GM19463 (cell line): Measurements from ENCODE around the gene CIAO3.

Experiments
- ATAC-seq: cut with Tn5 transposase; IDR thresholded peaks from one replicate; pipeline ENCODE4 v1.9.1; 2021; ENCODE audit warnings: mild to moderate bottlenecking, moderate library complexity; ENCODE audit not compliant: unreplicated experiment

The CIAO3 gene

DNA sequence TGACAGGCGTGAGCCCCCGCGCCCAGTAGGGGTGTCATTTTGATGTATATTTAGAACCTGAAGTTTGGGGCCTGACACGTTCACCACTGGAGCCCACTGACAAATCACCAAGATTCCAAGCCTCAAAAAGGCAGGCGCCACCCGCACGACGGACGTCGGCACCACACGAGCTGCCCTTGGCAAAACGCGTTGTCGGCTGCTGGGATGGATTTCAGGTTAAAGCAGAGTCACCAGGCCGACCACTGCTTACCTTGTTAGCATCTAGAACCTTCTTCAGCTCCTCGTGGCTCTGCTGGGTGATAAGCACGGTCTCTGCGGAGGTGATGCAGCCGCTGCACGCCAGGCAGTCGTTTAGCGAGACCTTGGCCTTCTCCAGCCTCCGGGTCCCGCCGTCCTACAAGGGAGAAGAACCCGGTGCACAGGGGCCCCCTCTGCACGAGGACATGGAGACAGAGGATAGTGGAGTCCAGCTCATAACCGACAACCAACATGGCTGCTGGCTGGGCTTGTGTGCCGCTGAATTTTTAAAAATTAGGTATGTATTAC, 3.8 kb downstream of the CIAO3 start:
- no peak for ATAC-seq

GRCh38 chr16:735982-736453, 4.8 kb downstream of the CIAO3 start:
- no peak for ATAC-seq

DNA sequence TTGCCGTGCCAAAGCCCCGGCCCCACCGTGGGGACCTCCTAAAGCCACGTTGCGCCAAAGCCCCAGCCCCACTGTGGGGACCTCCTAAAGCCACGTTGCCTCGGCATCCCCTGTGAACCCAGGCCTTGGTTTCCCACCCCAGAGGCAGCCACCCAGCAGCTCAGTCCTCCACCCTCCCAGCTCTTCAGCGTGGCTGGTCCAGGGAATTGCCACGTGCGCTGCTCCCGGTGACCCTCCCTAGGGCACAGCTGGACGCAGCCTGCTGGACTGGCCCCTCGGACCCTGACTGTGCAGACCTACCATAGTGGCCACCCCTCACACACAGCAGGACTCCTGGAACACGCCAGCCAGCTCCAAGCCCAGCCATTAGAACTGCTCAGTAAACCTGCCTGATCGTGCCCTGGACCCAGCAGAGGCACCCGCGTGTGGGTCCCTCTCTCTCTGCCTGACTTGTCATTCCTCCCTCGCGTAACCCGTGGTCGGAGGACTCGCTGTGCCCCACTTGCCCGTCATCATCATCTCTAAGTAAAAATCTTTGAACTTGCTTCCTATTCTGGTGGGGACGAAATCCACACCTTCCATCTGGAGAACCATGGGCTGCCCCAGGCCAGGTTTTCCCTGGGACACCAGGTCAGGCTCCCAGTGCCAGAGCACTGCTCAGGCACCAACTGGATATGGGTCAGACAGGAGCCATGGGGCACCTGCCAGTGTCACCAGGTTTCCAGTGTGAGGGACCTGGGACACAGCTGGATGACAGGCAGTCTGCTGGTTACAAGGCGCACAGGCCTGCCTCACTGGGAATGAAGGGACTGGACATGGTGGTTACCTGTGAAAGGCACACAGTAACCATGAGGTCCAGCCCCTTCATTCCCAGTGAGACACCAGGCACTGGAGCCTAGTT, 5.6 kb downstream of the CIAO3 start:
- no peak for ATAC-seq

- ATAC-seq, result no peak
Observed at GRCh38 chr16:734208-734980, 6.4 kb downstream of the CIAO3 start.

GRCh38 chr16:733382-734207, 7.2 kb downstream of the CIAO3 start:
- no peak for ATAC-seq

DNA sequence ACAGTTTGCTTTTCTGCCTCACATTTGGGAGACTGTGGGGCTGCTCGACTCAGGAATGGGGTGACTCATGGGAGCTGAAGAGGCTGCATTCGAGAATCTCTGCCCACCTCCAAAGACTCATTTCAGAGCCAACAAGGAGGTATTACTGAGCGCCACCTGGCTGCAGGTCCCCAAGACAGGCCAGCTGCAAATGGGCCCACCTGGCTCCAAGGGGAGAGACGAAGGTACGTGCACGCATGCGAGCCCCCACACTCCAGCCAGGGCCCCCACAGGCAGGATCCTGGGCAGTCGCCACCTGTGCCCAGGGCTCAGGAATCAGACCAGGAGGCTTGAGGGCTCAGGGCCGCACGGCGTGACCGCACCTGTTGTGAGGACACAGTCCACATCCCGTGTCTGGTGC, 7.9 kb downstream of the CIAO3 start:
- no peak for ATAC-seq

DNA sequence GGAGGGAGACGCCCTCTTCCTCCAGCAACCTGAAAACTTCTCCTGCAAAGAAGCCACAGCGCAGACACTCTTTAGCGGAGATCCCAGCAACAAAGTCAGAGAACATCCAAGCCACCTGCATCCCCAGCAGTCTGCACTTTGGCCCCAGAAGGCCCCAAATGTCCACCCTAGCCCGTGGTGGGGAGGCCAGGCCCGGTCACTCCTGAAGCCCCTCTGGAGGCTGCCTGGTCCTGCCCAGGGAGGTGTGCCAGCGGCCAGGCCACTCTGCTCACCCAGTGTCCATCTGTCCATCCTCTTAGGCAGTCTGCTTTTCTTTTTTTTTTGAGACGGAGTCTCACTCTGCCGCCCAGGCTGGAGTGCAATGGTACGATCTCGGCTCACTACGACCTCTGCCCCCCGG, 8.5 kb downstream of the CIAO3 start:
- no peak for ATAC-seq

GRCh38 chr16:730666-731509, 9.9 kb downstream of the CIAO3 start:
- no peak for ATAC-seq

- ATAC-seq, result no peak
Observed at GRCh38 chr16:729768-730665, 10.8 kb downstream of the CIAO3 start.

DNA sequence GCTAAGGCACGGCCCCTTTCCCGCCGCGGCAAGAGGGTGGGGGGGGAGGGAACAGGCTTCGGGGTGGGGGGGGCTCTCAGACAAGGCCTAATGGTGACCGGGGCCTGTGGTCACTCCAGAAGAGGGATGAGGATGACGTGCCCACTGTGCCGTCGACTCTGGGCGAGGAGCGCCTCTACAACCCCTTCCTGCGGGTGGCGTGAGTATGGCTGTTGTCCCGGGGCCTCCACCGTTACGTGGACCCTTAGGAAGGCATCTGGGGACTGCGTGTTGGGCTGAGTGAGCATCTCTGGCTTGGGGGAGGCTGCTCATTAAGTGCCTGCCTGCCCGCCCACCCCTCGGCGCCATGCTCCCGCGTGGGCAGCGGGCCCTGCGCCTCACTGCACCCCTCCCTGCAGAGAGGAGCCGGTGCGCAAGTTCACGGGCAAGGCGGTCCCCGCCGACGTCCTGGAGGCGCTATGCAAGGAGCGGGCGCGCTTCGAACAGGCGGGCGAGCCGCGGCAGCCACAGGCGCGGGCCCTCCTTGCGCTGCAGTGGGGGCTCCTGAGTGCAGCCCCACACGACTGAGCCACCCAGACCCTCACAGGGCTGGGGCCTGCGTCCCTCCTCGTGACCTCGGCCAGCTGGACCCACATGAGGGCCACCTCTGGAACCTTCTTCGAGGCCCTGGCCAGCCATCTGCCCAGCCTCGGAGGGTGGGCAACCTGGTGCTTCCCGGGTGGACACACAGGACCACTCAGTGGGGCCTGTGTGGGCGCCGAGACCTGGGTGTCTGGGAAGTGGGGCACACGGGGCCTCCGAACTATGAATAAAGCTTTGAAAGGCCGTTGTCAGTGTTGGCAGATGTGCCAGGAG, 11.7 kb downstream of the CIAO3 start:
- ATAC-seq, result no peak

- peak; percentile 45 for ATAC-seq
Observed at GRCh38 chr16:728131-728889, 12.5 kb downstream of the CIAO3 start.

- ATAC-seq, result no peak
Observed at GRCh38 chr16:727291-727977, 13.4 kb downstream of the CIAO3 start.

- no peak for ATAC-seq
Observed at GRCh38 chr16:726438-727290, 14.1 kb downstream of the CIAO3 start, which contains the start of the genes CCDC78 and HAGHL. Gene CCDC78 (minus strand): TSS chr16:726443. CDS start chr16:726367, 76 bp downstream. Gene HAGHL (plus strand): TSS chr16:727106. CDS start chr16:727510, 404 bp downstream.

DNA sequence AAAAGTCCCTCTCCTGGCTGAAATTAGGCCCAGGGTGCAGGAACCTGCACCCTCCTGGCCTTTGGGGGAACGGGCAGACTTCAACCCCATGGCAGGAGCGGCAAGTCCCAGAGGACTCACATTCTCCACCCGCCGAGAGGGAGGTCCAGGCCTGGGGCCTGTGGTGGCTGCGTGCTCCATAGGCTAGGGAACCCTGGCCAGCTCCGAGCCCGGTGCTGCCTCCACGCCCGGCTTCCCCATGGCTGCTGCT, 14.7 kb downstream of the CIAO3 start:
- ATAC-seq, result no peak

DNA sequence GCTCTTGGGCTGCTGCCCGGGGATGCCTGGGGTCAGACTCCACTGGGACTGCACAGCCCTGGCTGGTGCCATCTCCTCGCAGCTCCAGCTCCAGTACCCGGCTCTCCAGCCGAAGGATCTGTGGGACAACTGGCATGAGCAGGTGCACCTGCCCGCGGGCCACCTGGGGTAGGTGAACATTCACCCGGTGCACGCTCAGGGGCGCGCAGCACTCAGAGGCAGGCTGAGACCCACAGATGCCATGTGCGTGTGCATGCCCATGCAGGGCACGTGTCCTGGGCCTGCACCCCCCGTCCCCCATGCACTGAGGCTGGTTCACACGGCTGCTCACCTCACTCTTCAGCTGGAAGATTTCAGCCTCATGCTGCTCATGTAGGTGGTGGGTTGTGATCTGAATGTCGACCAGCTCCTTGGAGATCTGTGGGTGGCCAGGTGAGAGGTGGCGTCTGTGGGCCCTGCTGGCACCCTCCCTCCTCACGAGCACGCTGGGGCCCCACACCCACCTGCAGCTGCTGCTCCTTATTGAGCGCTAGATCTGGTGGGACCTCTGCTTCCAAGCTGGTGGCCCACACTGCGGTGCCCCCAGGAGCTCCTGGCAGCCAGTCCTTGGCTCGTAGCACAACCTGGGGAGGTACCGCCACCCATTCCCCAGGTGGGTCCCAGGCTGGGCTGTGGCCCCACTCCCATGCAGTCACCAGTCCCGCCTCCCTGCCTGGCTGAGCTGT, 15.2 kb downstream of the CIAO3 start:
- no peak for ATAC-seq
